Neural progenitor cell (in vitro differentiated cells): ENCODE measurements around the gene HOXA5. TPM values are rescaled to one million over a fixed set of nuclear protein-coding genes. Genes with fewer than 3 reads are reported as not detected.

Experiments used
- DNase-seq: peaks from one replicate; pipeline ENCODE4 v3.0.0-alpha.2; 2016; ENCODE audit warnings: low spot score
- H2AFZ ChIP-seq: fragments of 200-600 bp; sonication (generic); replicated peaks from 2 replicates; pipeline ENCODE4 v1.6.1; 2016; ENCODE audit warnings: antibody characterized with exemption
- H3F3A ChIP-seq: fragments of 200-600 bp; sonication (generic); 2 replicates; pipeline ENCODE4 v1.6.1; 2016; ENCODE audit warnings: antibody characterized with exemption, low read depth
- H3K27ac ChIP-seq: fragments of 200-600 bp; sonication (generic); 2 replicates; pipeline ENCODE4 v1.5.1; 2016; ENCODE audit warnings: mild to moderate bottlenecking
- H3K27me3 ChIP-seq: fragments of 200-600 bp; sonication (generic); 2 replicates; pipeline ENCODE4 v1.6.1; 2016; ENCODE audit warnings: mild to moderate bottlenecking, moderate library complexity
- H3K36me3 ChIP-seq: fragments of 200-600 bp; sonication (generic); 2 replicates; pipeline ENCODE4 v1.5.1; 2016
- H3K4me1 ChIP-seq: fragments of 200-600 bp; sonication (generic); 2 replicates; pipeline ENCODE4 v1.6.1; 2016; ENCODE audit warnings: mixed run types
- H3K4me2 ChIP-seq: fragments of 200-600 bp; sonication (generic); 2 replicates; pipeline ENCODE4 v1.6.1; 2016
- H3K4me3 ChIP-seq: fragments of 200-600 bp; sonication (generic); 2 replicates; pipeline ENCODE4 v1.5.1; 2016
- H3K79me2 ChIP-seq: fragments of 200-600 bp; sonication (generic); 2 replicates; pipeline ENCODE4 v1.6.1; 2016; ENCODE audit warnings: low read depth
- H3K9ac ChIP-seq: fragments of 200-600 bp; sonication (generic); 2 replicates; pipeline ENCODE4 v1.6.1; 2016
- H3K9me3 ChIP-seq: fragments of 200-600 bp; sonication (generic); 2 replicates; pipeline ENCODE4 v1.5.1; 2016; ENCODE audit warnings: low read depth
- H4K20me1 ChIP-seq: fragments of 200-600 bp; sonication (generic); 2 replicates; pipeline ENCODE4 v1.6.1; 2016; ENCODE audit warnings: low read depth
- H3K27ac Mint-ChIP-seq: 3 replicates; pipeline ENCODE4 v1.8.0; 2021; ENCODE audit warnings: mixed read lengths
- H3K27me3 Mint-ChIP-seq: 2 replicates; pipeline ENCODE4 v1.8.0; 2022; ENCODE audit warnings: low read depth, mild to moderate bottlenecking, inconsistent platforms, moderate library complexity, mixed read lengths; ENCODE audit not compliant: insufficient read depth
- H3K36me3 Mint-ChIP-seq: 3 replicates; pipeline ENCODE4 v1.8.0; 2021; ENCODE audit warnings: mixed read lengths
- H3K4me1 Mint-ChIP-seq: 3 replicates; pipeline ENCODE4 v1.8.0; 2021; ENCODE audit warnings: mixed read lengths
- H3K4me3 Mint-ChIP-seq: 3 replicates; pipeline ENCODE4 v1.8.0; 2021; ENCODE audit warnings: mild to moderate bottlenecking, moderate library complexity, mixed read lengths
- H3K9me3 Mint-ChIP-seq: 3 replicates; pipeline ENCODE4 v1.8.0; 2020; ENCODE audit warnings: mixed read lengths
- EZH2 ChIP-seq: fragments of 200-600 bp; sonication (generic); IDR thresholded peaks from 2 replicates; pipeline ENCODE4 v1.6.1; 2017; ENCODE audit warnings: antibody characterized with exemption, mild to moderate bottlenecking, moderate library complexity
- EZH2phosphoT487 ChIP-seq: fragments of 200-600 bp; sonication (generic); IDR thresholded peaks from 2 replicates; pipeline ENCODE4 v1.6.1; 2017; ENCODE audit warnings: antibody characterized with exemption
- total RNA-seq: library from RNA; depleted of rRNA; stranded (reverse); fragments of >200 nt; gene quantifications from 2 replicates; pipeline ENCODE4 v1.2.3, GENCODE V29; 2015; ENCODE audit warnings: low replicate concordance
- TF ChIP-seq, protein P1 (sequence below): fragments of 200-600 bp; sonication (generic); IDR thresholded peaks from 2 replicates; pipeline ENCODE4 v1.5.1; 2017; ENCODE audit warnings: antibody characterized with exemption, mild to moderate bottlenecking

The HOXA5 gene
- total RNA-seq, 1 donor from 2014 or later = not detected

DNA sequence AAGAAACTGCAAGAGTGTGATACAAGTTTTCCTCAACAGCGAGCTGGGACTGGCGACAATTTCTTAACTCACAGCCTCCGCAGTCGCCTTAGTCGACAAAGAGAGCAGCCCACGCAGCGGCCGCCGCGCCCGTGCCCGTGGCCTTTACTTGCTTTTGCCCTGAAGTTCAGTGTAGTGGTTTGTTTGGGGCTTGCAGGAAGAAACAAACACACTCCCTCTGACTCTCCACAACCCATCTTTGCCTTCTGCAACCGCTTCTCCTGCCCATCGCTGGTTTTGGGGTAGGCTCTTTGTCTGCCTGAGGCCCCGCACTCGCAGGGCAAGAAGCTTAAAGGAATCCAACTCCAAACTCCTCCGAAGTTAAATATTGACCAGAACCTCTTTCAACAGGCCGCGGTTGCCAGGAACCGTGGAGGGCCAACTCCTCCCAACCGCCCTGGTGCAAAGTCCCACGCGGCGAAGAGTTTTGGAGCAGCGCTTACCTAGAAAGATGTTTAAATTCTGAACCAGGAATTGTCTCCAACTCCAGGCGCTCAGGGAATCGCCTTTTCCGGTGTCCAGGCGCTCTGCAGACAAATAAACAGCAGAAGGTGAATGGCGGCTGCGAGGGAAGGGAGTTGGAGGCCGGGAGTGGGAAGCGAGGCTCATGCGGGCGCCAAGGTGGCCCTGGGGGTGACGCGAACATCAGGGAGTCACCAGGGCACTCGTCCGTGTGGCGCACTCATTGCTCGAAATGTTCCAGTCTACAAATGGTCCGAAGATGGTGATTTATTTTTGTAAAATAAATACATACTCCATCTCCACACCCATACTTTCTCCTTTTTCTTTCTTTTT is 21.2 kb downstream of the HOXA5 start:
- H3K27ac ChIP-seq = no peak overlapping the region
- Mint-ChIP-seq H3K36me3 (no peaks in the 10 kb centered on the region), H3K9me3 (peaks cover 7% of the 10 kb centered on the region), H3K4me3 (no peak overlapping the region), H3K4me1 (no peaks in the 10 kb centered on the region), H3K27me3 (peaks cover 98% of the 10 kb centered on the region), H3K27ac (no peak overlapping the region)
- H2AFZ ChIP-seq = no peak overlapping the region
- no peak for DNase-seq
- H3K9ac ChIP-seq = no peak overlapping the region
- no peaks in the 10 kb centered on the region for H3K4me1 ChIP-seq
- no peaks in the 10 kb centered on the region for H3K36me3 ChIP-seq
- no peak overlapping the region for H3K4me2 ChIP-seq
- no peaks in the 10 kb centered on the region for H3K79me2 ChIP-seq
- peaks cover 100% of the 10 kb centered on the region for H3K27me3 ChIP-seq
- no peaks in the 10 kb centered on the region for H3F3A ChIP-seq
- H3K4me3 ChIP-seq = no peak overlapping the region
- peaks cover 94% of the 10 kb centered on the region for H4K20me1 ChIP-seq
- no peaks in the 10 kb centered on the region for H3K9me3 ChIP-seq
- TF ChIP-seq EZH2 (peak; percentile 87), EZH2phosphoT487 (peak; percentile 97)
- TF ChIP-seq, protein P1, sequence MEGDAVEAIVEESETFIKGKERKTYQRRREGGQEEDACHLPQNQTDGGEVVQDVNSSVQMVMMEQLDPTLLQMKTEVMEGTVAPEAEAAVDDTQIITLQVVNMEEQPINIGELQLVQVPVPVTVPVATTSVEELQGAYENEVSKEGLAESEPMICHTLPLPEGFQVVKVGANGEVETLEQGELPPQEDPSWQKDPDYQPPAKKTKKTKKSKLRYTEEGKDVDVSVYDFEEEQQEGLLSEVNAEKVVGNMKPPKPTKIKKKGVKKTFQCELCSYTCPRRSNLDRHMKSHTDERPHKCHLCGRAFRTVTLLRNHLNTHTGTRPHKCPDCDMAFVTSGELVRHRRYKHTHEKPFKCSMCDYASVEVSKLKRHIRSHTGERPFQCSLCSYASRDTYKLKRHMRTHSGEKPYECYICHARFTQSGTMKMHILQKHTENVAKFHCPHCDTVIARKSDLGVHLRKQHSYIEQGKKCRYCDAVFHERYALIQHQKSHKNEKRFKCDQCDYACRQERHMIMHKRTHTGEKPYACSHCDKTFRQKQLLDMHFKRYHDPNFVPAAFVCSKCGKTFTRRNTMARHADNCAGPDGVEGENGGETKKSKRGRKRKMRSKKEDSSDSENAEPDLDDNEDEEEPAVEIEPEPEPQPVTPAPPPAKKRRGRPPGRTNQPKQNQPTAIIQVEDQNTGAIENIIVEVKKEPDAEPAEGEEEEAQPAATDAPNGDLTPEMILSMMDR = no peak

DNA sequence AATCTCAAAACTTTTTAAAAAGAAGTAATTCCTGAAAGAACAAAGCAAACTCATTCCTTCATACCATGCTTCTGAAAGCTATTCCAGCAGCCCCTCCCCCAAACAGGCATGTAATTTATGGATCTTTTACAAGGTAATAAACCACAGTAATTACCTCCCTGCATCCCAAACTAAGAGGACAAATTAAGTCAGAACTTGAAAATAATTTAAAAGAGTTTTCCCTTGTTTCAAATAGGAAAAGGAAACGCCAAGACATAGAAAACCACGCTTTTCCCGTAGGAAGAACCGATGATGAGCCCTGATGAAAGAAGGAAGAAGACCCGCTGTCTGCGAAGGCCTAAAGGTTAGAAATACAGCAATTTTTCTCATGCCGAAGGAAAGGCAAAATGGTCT is 21.8 kb downstream of the HOXA5 start:
- no peaks in the 10 kb centered on the region for H3F3A ChIP-seq
- no peaks in the 10 kb centered on the region for H3K36me3 ChIP-seq
- no peak overlapping the region for H3K4me3 ChIP-seq
- no peak overlapping the region for H2AFZ ChIP-seq
- TF ChIP-seq, protein P1 = no peak
- peaks cover 93% of the 10 kb centered on the region for H4K20me1 ChIP-seq
- H3K4me3 Mint-ChIP-seq = no peak overlapping the region
- peaks cover 7% of the 10 kb centered on the region for H3K9me3 Mint-ChIP-seq
- no peak for DNase-seq
- H3K27ac Mint-ChIP-seq = no peak overlapping the region
- no peaks in the 10 kb centered on the region for H3K9me3 ChIP-seq
- H3K27ac ChIP-seq = no peak overlapping the region
- no peaks in the 10 kb centered on the region for H3K79me2 ChIP-seq
- no peaks in the 10 kb centered on the region for H3K4me1 ChIP-seq
- H3K36me3 Mint-ChIP-seq = no peaks in the 10 kb centered on the region
- H3K27me3 Mint-ChIP-seq = peaks cover 97% of the 10 kb centered on the region
- no peaks in the 10 kb centered on the region for H3K4me1 Mint-ChIP-seq
- H3K9ac ChIP-seq = no peak overlapping the region
- no peak overlapping the region for H3K4me2 ChIP-seq
- H3K27me3 ChIP-seq = peaks cover 100% of the 10 kb centered on the region

DNA sequence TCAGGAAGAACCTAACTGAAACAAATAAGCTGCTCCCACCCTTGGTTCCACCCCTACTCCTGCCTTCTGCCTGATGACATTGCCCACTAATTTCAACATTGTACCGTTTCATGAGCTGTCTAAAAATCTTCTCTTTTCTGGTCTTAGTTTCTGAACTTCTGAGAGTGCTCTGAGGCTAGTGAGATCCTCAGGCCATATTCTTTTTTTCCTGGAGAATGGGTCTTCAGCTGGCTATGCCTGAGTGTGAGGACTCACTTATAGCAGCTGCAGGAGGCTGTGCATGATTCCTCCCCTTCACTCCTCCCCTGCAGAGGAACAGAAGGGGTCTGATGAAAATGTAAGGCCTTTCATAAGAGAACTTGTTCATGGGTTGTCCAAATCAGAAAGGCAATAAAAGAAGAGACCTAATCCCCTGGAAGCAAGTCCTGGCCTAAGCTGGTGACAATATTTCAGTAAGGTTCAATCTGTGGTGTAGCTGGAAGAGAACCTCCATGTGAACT is 24.0 kb downstream of the HOXA5 start:
- no peak overlapping the region for H3K4me2 ChIP-seq
- no peaks in the 10 kb centered on the region for H3K4me1 ChIP-seq
- no peaks in the 10 kb centered on the region for H3F3A ChIP-seq
- H3K9me3 ChIP-seq = no peaks in the 10 kb centered on the region
- no peak overlapping the region for H2AFZ ChIP-seq
- H3K4me3 ChIP-seq = no peak overlapping the region
- H3K27me3 Mint-ChIP-seq = peaks cover 97% of the 10 kb centered on the region
- no peak for DNase-seq
- no peak overlapping the region for H3K27ac ChIP-seq
- H3K4me1 Mint-ChIP-seq = no peaks in the 10 kb centered on the region
- H3K27ac Mint-ChIP-seq = no peak overlapping the region
- TF ChIP-seq EZH2 = peak; percentile 6
- no peak for TF ChIP-seq EZH2phosphoT487
- no peaks in the 10 kb centered on the region for H3K36me3 Mint-ChIP-seq
- H3K36me3 ChIP-seq = no peaks in the 10 kb centered on the region
- H3K9ac ChIP-seq = no peak overlapping the region
- no peak overlapping the region for H3K4me3 Mint-ChIP-seq
- peaks cover 100% of the 10 kb centered on the region for H3K27me3 ChIP-seq
- H4K20me1 ChIP-seq = peaks cover 93% of the 10 kb centered on the region
- no peaks in the 10 kb centered on the region for H3K79me2 ChIP-seq
- peaks cover 5% of the 10 kb centered on the region for H3K9me3 Mint-ChIP-seq

DNA sequence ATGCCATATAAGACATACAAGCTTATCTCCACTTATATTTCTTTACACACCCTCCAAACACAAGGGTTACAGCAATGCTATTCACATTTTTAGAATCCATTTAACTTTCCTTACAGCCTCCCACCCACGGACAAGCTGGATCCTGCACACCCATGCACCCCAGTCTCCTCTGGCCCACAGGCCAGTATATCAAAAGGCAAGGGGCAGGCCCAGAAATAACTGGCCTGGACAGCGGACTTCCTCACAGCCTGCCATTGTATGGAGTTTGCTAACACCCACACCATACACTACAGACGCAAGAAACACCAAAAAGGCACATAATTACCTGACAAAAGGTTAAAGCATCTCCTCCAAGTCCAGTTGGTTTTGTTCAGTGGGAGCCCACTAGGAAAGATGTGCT is 24.9 kb downstream of the HOXA5 start:
- Mint-ChIP-seq H3K27ac (no peak overlapping the region), H3K36me3 (no peaks in the 10 kb centered on the region), H3K9me3 (peaks cover 3% of the 10 kb centered on the region), H3K27me3 (peaks cover 93% of the 10 kb centered on the region), H3K4me1 (no peaks in the 10 kb centered on the region), H3K4me3 (no peak overlapping the region)
- Histone ChIP-seq H3F3A (no peaks in the 10 kb centered on the region), H2AFZ (no peak overlapping the region), H3K79me2 (no peaks in the 10 kb centered on the region), H3K4me1 (no peaks in the 10 kb centered on the region), H3K36me3 (no peaks in the 10 kb centered on the region), H3K27me3 (peaks cover 100% of the 10 kb centered on the region), H4K20me1 (peaks cover 93% of the 10 kb centered on the region), H3K9me3 (no peaks in the 10 kb centered on the region), H3K9ac (no peak overlapping the region), H3K27ac (no peak overlapping the region), H3K4me3 (no peak overlapping the region), H3K4me2 (no peak overlapping the region)
- peak; percentile 19 for TF ChIP-seq EZH2phosphoT487
- TF ChIP-seq, protein P1 = no peak
- TF ChIP-seq EZH2 = peak; percentile 14
- DNase-seq = no peak
